Measurements from ENCODE around the gene GATA1.
A peak's percentile ranks its signal among the peaks of the same experiment; 100 is the strongest.

GATA1 gene

DNA sequence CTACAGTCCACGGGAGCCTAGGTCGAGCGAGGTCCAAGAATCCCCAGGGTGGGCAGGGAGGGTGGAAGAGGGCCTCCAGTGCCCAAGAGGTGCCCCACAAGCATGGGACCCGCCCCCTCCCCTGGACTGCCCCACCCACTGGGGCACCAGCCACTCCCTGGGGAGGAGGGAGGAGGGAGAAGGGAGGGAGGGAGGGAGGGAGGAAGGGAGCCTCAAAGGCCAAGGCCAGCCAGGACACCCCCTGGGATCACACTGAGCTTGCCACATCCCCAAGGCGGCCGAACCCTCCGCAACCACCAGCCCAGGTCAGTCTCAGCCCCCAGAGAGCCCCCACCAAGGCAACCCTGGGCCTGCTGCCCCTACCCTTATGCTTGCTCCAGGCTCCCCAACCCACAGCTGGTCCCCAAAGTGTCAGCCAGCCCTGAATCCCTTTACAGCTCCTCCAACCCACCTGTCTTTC lies at the start of gene GATA1:
GATA1 (plus strand) TSS at position 250 of the 460 bp plus-strand sequence. CDS start 4,520 bp downstream, outside the sequence.
- Histone ChIP-seq H3K27me3 (ENCODE audit: insufficient read depth, low read length) (peaks cover 2% of the 10 kb centered on the region), H3K4me1 (ENCODE audit: insufficient read depth, low read length) (no peaks in the 10 kb centered on the region), H2AFZ (ENCODE audit: low read depth, low read length) (no peak within 1 kb of the TSS), H3K9me3 (ENCODE audit: low read length) (no peaks in the 10 kb centered on the region), H3K36me3 (ENCODE audit: insufficient read depth, low read length) (no peaks in the 10 kb centered on the region), H3K4me3 (ENCODE audit: low read length) (no peak within 1 kb of the TSS)

DNA sequence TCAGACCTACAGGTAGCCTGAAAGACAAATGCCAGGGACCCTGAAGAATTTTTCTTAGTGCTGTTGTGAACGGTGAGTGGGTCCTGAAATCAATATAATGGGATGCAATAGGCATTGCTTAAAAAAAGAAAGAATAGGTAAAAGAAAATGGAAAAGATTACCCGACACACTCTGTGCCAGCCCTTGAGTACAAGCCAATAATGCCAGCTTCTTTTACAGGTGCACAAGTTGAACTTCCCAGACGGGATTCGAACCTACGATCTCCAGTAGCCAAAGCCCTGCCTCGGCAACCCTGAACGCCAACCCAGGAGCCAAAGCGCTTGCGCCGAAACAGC lies 49.5 kb upstream of the GATA1 start:
- peaks cover 7% of the 10 kb centered on the region for H3K4me1 ChIP-seq (ENCODE audit: insufficient read depth, low read length)
- H2AFZ ChIP-seq (ENCODE audit: low read depth, low read length), result no peak overlapping the region
- no peaks in the 10 kb centered on the region for H3K9me3 ChIP-seq (ENCODE audit: low read length)
- no peaks in the 10 kb centered on the region for H3K36me3 ChIP-seq (ENCODE audit: insufficient read depth, low read length)
- no peaks in the 10 kb centered on the region for H3K27me3 ChIP-seq (ENCODE audit: insufficient read depth, low read length)
- peak overlapping the region; percentile 68 for H3K4me3 ChIP-seq (ENCODE audit: low read length)

DNA sequence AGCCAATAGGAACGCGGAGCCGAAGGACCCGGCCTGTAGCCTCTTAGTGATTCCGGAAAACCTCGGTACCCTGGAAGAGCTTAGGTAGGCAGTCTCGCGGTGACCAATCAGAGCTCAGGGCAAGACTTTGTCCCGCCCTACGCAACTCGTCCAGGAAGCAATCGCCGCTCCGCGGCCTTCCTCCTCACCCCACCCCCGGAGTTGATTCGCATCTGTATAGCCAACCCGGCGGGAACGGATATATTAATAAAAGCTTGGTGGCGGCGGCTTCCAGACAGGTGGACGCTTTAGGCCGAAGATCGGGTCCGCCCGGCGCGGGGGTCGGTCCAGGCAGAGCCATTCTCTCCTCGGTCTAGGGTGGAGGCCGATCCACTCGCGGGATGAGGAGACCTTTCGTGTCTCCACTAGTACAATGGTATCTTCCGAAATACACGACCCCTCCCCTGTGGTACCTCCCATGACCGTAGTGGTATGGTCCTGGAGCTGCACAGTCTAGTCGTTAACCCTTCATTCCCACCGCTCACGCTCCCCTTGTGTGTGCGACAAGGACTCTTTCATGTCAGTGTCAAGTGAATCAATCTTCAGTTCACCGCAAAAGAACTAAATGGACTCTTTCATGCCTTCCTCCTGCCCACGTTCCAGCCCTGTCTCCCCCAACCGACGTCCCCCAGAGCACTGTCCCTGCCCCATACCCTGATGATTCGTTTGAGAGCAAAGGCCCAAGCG lies 49.0 kb upstream of the GATA1 start:
- H3K4me1 ChIP-seq (ENCODE audit: insufficient read depth, low read length), result peaks cover 7% of the 10 kb centered on the region
- H3K36me3 ChIP-seq (ENCODE audit: insufficient read depth, low read length), result no peaks in the 10 kb centered on the region
- H3K4me3 ChIP-seq (ENCODE audit: low read length), result peak overlapping the region; percentile 68
- no peaks in the 10 kb centered on the region for H3K27me3 ChIP-seq (ENCODE audit: insufficient read depth, low read length)
- H2AFZ ChIP-seq (ENCODE audit: low read depth, low read length), result peak overlapping the region; percentile 50
- H3K9me3 ChIP-seq (ENCODE audit: low read length), result no peaks in the 10 kb centered on the region

DNA sequence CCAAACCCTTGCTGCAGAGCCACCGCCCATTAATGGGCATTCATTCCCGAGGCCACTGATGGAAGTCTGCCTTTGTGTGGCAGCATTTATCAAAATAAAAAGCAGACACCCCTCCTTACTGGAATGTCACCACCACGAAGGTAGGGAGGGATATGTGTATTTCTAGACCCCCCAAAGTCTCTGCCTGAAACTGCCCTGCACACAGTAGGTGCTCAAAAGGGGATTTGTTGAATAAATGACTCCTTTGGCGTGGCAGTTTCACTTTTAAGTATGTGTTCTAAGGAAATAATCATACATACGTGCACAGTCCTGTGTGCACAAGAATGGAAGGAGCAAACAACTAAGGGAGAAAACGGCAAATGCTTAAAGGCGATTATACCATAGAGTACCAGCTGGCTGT lies 48.5 kb upstream of the GATA1 start:
- Histone ChIP-seq H3K9me3 (ENCODE audit: low read length) (no peaks in the 10 kb centered on the region), H3K36me3 (ENCODE audit: insufficient read depth, low read length) (no peaks in the 10 kb centered on the region), H3K27me3 (ENCODE audit: insufficient read depth, low read length) (no peaks in the 10 kb centered on the region), H3K4me3 (ENCODE audit: low read length) (peak overlapping the region; percentile 68), H2AFZ (ENCODE audit: low read depth, low read length) (peak overlapping the region; percentile 50), H3K4me1 (ENCODE audit: insufficient read depth, low read length) (peaks cover 7% of the 10 kb centered on the region)

DNA sequence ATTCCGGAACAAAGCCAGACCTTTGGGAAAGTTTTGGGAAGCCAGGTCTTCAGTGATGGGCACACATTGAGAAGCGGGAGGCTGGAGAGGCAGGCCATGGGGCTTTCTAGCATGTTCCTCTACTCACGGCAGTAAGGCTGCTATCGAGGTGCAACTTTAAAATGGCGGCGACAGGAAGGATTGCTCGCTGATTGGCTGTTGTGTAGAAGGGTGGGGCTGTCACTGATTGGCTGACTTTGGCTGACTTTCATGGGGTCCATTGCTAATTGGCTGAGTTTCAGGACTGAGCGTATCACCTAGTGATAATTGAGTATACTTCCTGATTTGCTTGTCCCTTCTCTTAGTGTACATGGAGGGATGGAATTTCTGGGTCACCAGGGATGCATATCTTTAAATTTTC lies 44.6 kb upstream of the GATA1 start:
- Histone ChIP-seq H3K9me3 (ENCODE audit: low read length) (no peaks in the 10 kb centered on the region), H3K4me1 (ENCODE audit: insufficient read depth, low read length) (peaks cover 7% of the 10 kb centered on the region), H3K27me3 (ENCODE audit: insufficient read depth, low read length) (no peaks in the 10 kb centered on the region), H3K36me3 (ENCODE audit: insufficient read depth, low read length) (no peaks in the 10 kb centered on the region), H2AFZ (ENCODE audit: low read depth, low read length) (no peak overlapping the region), H3K4me3 (ENCODE audit: low read length) (no peak overlapping the region)

DNA sequence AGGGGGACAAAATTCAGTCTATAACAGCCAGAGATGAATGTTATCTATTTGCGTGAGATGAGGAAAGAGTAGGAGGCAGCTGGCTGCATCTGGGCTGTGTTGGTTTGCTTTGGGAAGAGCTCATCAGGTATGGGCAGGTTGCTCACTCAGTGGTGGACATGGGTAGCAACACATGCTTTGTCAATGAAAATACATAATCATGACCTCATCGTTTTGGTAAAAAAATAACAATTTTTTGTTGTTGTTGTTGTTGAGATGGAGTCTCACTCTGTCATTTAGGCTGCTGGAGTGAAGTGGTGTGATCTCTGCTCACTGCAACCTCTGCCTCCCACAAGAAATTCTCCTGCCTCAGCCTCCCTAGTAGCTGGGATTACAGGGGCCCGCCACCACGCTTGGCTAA lies 41.2 kb upstream of the GATA1 start:
- no peaks in the 10 kb centered on the region for H3K9me3 ChIP-seq (ENCODE audit: low read length)
- H3K27me3 ChIP-seq (ENCODE audit: insufficient read depth, low read length), result no peaks in the 10 kb centered on the region
- H2AFZ ChIP-seq (ENCODE audit: low read depth, low read length), result no peak overlapping the region
- H3K36me3 ChIP-seq (ENCODE audit: insufficient read depth, low read length), result no peaks in the 10 kb centered on the region
- H3K4me3 ChIP-seq (ENCODE audit: low read length), result no peak overlapping the region
- no peaks in the 10 kb centered on the region for H3K4me1 ChIP-seq (ENCODE audit: insufficient read depth, low read length)

DNA sequence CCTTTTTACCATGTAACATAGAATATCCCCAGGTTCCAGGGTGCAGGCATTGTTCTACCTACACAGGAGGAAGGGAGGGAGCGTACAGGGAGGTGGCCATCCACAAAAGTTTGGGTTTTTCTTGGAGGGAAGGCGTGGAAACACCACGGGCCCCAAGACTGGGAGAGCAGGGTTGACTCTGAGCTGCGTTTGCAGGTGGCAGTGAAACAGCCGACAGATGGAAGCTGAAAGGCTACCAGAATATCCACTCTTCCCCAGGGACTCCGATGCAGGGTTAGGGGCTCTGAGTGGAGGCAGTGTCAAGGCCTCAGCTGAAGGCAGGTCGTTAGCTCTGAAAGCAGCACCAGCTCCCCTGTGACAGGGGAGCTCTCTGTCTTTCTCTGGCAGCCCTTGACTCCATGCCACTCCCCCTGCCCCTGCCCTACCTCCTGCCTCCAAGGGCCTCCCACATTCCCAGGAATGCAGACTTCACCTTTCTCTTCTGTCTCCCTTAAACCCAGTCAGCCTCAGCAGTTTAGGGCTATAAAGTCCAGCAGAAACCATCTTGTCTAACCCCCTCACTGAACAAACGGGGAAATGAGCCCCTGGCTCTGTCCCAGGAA lies 38.9 kb upstream of the GATA1 start:
- Histone ChIP-seq H3K27me3 (ENCODE audit: insufficient read depth, low read length) (no peaks in the 10 kb centered on the region), H3K4me3 (ENCODE audit: low read length) (no peak overlapping the region), H3K36me3 (ENCODE audit: insufficient read depth, low read length) (no peaks in the 10 kb centered on the region), H3K4me1 (ENCODE audit: insufficient read depth, low read length) (no peaks in the 10 kb centered on the region), H2AFZ (ENCODE audit: low read depth, low read length) (no peak overlapping the region), H3K9me3 (ENCODE audit: low read length) (no peaks in the 10 kb centered on the region)

DNA sequence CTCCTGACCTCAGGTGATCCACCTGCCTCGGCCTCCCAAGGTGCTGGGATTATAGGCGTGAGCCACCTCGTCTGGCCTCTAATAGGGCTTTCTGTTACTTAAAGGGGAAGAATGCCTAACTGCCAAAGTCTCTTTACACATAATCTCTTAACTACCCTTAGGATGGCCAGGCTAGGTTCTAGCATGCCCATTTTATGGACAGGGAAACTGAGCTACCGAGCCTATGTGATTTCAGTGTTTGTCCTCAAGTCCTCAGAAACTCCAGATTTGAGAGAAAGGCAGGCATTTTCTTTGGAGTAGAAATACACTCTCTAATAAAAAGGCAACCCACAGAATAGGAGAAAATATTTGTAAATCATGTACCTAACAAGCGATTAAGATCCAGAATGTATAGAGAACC lies 37.2 kb upstream of the GATA1 start:
- Histone ChIP-seq H2AFZ (ENCODE audit: low read depth, low read length) (no peak overlapping the region), H3K4me3 (ENCODE audit: low read length) (no peak overlapping the region), H3K9me3 (ENCODE audit: low read length) (no peaks in the 10 kb centered on the region), H3K36me3 (ENCODE audit: insufficient read depth, low read length) (no peaks in the 10 kb centered on the region), H3K4me1 (ENCODE audit: insufficient read depth, low read length) (no peaks in the 10 kb centered on the region), H3K27me3 (ENCODE audit: insufficient read depth, low read length) (no peaks in the 10 kb centered on the region)

DNA sequence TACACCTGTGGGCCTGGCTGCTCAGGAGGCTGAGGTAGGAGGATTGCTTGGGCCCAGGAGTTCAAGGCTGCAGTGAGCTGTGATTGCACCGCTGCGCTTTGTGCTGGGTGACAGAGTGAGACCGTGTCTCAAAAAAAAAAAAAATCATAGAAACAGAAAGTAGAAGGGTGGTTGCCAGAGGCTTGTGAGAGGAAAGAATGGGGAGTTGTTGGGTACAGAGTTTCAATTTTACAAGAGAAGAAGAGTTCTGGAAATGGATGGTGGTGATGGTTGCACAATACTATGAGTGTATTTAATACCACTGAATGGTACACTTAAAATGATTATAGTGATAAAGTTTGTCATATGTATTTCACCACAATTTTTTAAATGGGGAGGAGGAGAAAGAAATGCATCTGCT lies 35.0 kb upstream of the GATA1 start:
- H3K9me3 ChIP-seq (ENCODE audit: low read length), result no peaks in the 10 kb centered on the region
- no peaks in the 10 kb centered on the region for H3K36me3 ChIP-seq (ENCODE audit: insufficient read depth, low read length)
- no peaks in the 10 kb centered on the region for H3K27me3 ChIP-seq (ENCODE audit: insufficient read depth, low read length)
- H2AFZ ChIP-seq (ENCODE audit: low read depth, low read length), result no peak overlapping the region
- no peaks in the 10 kb centered on the region for H3K4me1 ChIP-seq (ENCODE audit: insufficient read depth, low read length)
- no peak overlapping the region for H3K4me3 ChIP-seq (ENCODE audit: low read length)

DNA sequence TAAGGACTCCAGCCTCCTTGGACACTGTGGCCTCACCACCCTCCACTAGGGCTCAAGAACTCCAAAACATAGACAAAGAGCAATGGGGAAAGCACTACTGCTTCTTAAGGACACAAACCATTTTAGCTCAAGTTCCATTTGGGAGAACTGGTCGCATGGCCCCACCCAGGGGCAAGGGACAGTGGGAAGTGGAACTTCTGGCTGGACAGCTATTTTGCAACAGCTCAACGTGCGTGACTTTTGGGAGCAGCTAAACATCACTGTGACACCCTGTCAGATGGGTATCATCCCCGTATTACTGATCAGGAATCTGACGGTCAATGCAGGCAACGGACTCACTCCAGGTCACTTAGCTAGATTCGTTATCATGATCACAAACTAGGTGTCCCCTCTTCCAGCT lies 33.9 kb upstream of the GATA1 start:
- Histone ChIP-seq H3K36me3 (ENCODE audit: insufficient read depth, low read length) (no peaks in the 10 kb centered on the region), H3K9me3 (ENCODE audit: low read length) (no peaks in the 10 kb centered on the region), H3K4me3 (ENCODE audit: low read length) (no peak overlapping the region), H3K4me1 (ENCODE audit: insufficient read depth, low read length) (no peaks in the 10 kb centered on the region), H2AFZ (ENCODE audit: low read depth, low read length) (no peak overlapping the region), H3K27me3 (ENCODE audit: insufficient read depth, low read length) (no peaks in the 10 kb centered on the region)

DNA sequence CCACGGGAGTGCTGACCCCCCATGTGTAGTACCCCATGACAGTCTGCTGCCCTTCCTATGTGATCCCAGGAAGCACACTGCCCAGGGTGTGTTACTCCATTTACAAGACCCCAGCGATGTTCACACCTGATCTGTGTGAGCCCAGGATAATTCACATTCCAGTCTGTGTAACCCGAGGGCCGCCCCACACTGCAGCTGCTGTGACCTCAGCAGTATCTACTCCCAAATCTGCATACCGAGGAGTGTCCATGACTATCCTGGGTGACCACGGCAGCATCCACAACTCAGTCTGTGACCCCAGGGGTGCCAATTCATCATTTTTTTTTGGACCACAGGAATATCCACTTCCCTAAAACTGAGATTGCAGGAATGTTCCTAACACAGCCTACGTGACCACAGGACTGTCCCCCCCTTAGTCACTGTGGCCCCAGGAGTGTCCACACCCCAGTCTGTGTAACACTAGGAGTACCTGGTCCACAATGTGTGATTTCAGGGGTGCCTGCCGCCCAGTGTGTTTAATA lies 32.6 kb upstream of the GATA1 start:
- Histone ChIP-seq H3K36me3 (ENCODE audit: insufficient read depth, low read length) (no peaks in the 10 kb centered on the region), H3K4me3 (ENCODE audit: low read length) (no peak overlapping the region), H3K4me1 (ENCODE audit: insufficient read depth, low read length) (no peaks in the 10 kb centered on the region), H3K27me3 (ENCODE audit: insufficient read depth, low read length) (no peaks in the 10 kb centered on the region), H2AFZ (ENCODE audit: low read depth, low read length) (no peak overlapping the region), H3K9me3 (ENCODE audit: low read length) (no peaks in the 10 kb centered on the region)

DNA sequence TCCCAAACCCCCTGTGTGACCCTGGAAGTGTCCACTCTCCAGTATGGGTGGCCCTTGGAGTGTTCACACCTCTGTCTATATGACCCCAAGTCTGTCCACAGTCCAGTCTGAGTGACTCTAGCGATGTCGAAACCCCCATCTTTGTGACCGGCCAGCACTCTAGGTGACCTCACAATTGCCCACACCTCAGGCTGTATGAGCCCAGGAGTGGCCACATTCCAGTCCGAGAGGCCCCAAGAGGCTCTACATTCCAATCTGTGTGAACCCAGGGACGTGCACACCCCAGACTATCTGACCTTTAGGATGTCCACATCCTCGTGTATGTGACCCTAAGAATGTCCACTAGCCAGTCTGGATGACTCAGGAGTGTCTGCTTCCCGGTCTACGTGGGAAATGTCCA lies 32.2 kb upstream of the GATA1 start:
- no peak overlapping the region for H2AFZ ChIP-seq (ENCODE audit: low read depth, low read length)
- no peaks in the 10 kb centered on the region for H3K4me1 ChIP-seq (ENCODE audit: insufficient read depth, low read length)
- H3K36me3 ChIP-seq (ENCODE audit: insufficient read depth, low read length), result no peaks in the 10 kb centered on the region
- H3K9me3 ChIP-seq (ENCODE audit: low read length), result no peaks in the 10 kb centered on the region
- H3K4me3 ChIP-seq (ENCODE audit: low read length), result no peak overlapping the region
- peaks cover 2% of the 10 kb centered on the region for H3K27me3 ChIP-seq (ENCODE audit: insufficient read depth, low read length)

DNA sequence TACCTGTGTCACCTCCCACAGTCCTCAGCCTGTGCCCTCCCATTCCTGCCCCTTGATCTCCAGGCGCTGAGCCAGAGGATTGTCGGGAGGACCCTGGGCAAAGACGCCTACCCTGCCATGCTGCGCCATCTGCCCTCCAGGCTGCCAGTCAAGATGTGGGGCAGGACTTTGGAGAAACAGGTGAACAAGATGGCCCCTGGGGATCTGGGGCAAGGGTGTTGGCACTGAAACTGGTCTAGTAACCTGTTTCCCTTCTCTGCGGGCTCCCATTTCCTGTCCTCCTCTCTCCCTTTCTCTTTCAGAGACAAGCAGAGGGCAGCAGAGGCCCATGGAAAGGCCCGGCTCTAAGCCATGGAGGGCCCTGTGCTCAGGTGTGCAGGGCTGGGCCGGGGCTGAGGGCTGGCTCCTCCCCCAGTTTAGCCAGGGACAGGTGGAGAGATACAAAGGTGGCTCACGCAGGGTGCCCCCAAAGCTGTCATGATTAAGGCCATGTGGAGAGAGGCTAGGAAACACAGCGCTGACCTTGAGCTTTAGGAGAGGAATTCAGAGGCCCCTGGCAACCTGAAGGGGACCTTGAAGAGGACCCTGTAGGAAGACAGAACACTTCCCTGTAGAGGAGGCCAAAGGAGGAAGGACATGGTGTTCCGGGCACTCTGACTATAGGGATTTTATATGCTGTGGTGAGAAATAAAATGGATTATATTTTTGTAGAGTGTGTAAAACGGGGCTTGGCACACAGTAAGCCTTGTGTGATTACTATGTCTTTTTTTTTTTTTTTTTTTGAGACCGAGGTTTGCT lies 24.5 kb upstream of the GATA1 start, which contains the start of gene GLOD5:
GLOD5 (plus strand) TSS at position 74 of the 798 bp plus-strand sequence; CDS start at position 118, 44 bp downstream.
- Histone ChIP-seq H3K4me1 (ENCODE audit: insufficient read depth, low read length) (no peaks in the 10 kb centered on the region), H3K27me3 (ENCODE audit: insufficient read depth, low read length) (peaks cover 3% of the 10 kb centered on the region), H3K9me3 (ENCODE audit: low read length) (no peaks in the 10 kb centered on the region), H2AFZ (ENCODE audit: low read depth, low read length) (no peak within 1 kb of the TSS), H3K36me3 (ENCODE audit: insufficient read depth, low read length) (no peaks in the 10 kb centered on the region), H3K4me3 (ENCODE audit: low read length) (no peak within 1 kb of the TSS)

All from neuron (in vitro differentiated cells).